ENCODE data around the gene EWSR1.
"Not testable (repeated sequence)": the region's sequence is repeated elsewhere in the genome, so short reads cannot be mapped to it uniquely, and the experiment has no call there.

EWSR1 gene, protein sequence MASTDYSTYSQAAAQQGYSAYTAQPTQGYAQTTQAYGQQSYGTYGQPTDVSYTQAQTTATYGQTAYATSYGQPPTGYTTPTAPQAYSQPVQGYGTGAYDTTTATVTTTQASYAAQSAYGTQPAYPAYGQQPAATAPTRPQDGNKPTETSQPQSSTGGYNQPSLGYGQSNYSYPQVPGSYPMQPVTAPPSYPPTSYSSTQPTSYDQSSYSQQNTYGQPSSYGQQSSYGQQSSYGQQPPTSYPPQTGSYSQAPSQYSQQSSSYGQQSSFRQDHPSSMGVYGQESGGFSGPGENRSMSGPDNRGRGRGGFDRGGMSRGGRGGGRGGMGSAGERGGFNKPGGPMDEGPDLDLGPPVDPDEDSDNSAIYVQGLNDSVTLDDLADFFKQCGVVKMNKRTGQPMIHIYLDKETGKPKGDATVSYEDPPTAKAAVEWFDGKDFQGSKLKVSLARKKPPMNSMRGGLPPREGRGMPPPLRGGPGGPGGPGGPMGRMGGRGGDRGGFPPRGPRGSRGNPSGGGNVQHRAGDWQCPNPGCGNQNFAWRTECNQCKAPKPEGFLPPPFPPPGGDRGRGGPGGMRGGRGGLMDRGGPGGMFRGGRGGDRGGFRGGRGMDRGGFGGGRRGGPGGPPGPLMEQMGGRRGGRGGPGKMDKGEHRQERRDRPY

DNA sequence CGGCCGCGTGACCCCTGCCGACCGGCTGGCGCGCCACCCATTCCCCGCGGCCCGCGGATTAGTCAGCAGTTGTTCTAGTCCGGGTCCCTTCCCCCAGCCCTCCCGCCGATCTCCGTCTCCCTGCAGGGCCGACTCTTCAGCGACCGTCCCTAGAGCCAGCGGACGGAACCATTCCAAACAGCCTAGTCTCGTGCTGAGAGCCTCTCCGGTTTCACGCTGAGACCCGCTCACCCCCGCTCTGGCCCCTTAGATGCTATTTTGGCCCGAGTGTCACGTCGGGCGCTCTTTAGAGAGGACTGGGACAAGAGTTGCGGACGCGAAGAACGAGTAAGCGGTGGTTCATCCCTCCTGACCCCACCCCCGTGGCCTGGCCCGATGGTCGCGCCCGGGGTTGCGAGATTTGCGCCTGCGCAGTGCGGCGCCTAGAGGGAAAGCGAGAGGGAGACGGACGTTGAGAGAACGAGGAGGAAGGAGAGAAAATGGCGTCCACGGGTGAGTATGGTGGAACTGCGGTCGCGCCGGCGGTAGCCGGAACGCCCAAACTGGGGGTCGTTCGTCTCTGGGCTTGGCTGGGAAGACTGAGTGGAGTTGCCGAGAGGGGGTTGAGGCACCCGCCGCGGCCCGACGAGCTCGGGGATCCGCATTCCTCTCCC, at the start of gene EWSR1, which contains the start of gene RHBDD3:
Gene EWSR1, plus strand, starts transcription at position 411 of the 653 bp plus-strand sequence. Its CDS starts 69 bp downstream, at position 480.
Gene RHBDD3, minus strand, starts transcription at position 124 of the 653 bp plus-strand sequence. CDS start 2,355 bp downstream, outside the sequence.
- Histone ChIP-seq H3K36me3 (ENCODE audit: insufficient read depth, low read length) (peaks cover 51% of the 10 kb centered on the region), H3K4me3 (ENCODE audit: low read length) (peak within 1 kb of the TSS; percentile 79), H2AFZ (ENCODE audit: low read depth, low read length) (peak within 1 kb of the TSS; percentile 81), H3K4me1 (ENCODE audit: insufficient read depth, low read length) (peaks cover 53% of the 10 kb centered on the region), H3K27me3 (ENCODE audit: insufficient read depth, low read length) (no peaks in the 10 kb centered on the region), H3K9me3 (ENCODE audit: low read length) (no peaks in the 10 kb centered on the region)

DNA sequence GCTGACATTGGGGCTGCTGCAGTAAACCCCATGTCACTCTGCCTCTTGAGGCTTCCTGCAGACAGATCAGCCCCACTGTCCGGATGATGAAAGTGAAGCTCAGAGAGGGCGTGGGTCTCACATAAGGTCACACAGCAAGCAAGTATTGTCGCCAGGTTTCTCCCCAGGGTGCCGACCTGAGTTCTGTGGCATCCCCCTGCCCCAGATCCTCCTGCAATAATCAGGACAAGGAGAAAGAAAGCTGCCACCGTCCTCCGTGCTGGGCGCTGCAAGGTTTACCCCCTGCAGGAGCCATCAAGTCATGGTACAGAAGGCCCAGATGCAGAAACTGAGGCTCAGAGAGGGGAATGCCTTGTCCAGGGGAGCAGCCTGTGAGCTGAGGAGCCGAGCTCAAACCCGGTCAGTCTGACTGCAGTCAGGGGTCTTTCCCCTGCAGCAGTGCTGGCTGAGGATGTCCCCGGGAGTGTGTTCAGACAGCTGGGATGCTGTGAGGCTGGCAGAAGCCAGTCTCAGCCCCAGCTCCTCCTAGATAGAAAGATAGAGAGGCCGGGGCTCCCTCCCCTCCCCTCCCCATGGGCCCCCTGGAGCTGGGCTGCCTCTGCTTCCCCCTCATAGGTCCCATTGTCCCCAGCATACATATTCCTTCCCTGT, 49.2 kb upstream of the EWSR1 start:
- no peak overlapping the region for H2AFZ ChIP-seq (ENCODE audit: low read depth, low read length)

GRCh38 chr22:29219409-29219782, 48.7 kb upstream of the EWSR1 start:
- H3K4me1 ChIP-seq (ENCODE audit: insufficient read depth, low read length); H3K9me3 ChIP-seq (ENCODE audit: low read length); H2AFZ ChIP-seq (ENCODE audit: low read depth, low read length); H3K36me3 ChIP-seq (ENCODE audit: insufficient read depth, low read length); H3K27me3 ChIP-seq (ENCODE audit: insufficient read depth, low read length); H3K4me3 ChIP-seq (ENCODE audit: low read length): not testable (repeated sequence)

More for the DNA sequence above, 49.2 kb upstream of the EWSR1 start:
- H3K4me3 ChIP-seq (ENCODE audit: low read length): no peak overlapping the region
- H3K9me3 ChIP-seq (ENCODE audit: low read length): no peaks in the 10 kb centered on the region
- no peaks in the 10 kb centered on the region for H3K27me3 ChIP-seq (ENCODE audit: insufficient read depth, low read length)
- H3K36me3 ChIP-seq (ENCODE audit: insufficient read depth, low read length): no peaks in the 10 kb centered on the region
- no peaks in the 10 kb centered on the region for H3K4me1 ChIP-seq (ENCODE audit: insufficient read depth, low read length)

GRCh38 chr22:29219881-29220670, 48.0 kb upstream of the EWSR1 start:
- no peak overlapping the region for H3K4me3 ChIP-seq (ENCODE audit: low read length)
- no peaks in the 10 kb centered on the region for H3K27me3 ChIP-seq (ENCODE audit: insufficient read depth, low read length)
- H3K9me3 ChIP-seq (ENCODE audit: low read length): no peaks in the 10 kb centered on the region
- no peaks in the 10 kb centered on the region for H3K36me3 ChIP-seq (ENCODE audit: insufficient read depth, low read length)
- H3K4me1 ChIP-seq (ENCODE audit: insufficient read depth, low read length): peaks cover 4% of the 10 kb centered on the region
- H2AFZ ChIP-seq (ENCODE audit: low read depth, low read length): no peak overlapping the region

- H3K9me3 ChIP-seq (ENCODE audit: low read length): no peaks in the 10 kb centered on the region
- H3K36me3 ChIP-seq (ENCODE audit: insufficient read depth, low read length): no peaks in the 10 kb centered on the region
- H2AFZ ChIP-seq (ENCODE audit: low read depth, low read length): no peak overlapping the region
- H3K4me3 ChIP-seq (ENCODE audit: low read length): no peak overlapping the region
- H3K4me1 ChIP-seq (ENCODE audit: insufficient read depth, low read length): peaks cover 18% of the 10 kb centered on the region
- no peaks in the 10 kb centered on the region for H3K27me3 ChIP-seq (ENCODE audit: insufficient read depth, low read length)
Observed at GRCh38 chr22:29224121-29224858, 43.8 kb upstream of the EWSR1 start.

DNA sequence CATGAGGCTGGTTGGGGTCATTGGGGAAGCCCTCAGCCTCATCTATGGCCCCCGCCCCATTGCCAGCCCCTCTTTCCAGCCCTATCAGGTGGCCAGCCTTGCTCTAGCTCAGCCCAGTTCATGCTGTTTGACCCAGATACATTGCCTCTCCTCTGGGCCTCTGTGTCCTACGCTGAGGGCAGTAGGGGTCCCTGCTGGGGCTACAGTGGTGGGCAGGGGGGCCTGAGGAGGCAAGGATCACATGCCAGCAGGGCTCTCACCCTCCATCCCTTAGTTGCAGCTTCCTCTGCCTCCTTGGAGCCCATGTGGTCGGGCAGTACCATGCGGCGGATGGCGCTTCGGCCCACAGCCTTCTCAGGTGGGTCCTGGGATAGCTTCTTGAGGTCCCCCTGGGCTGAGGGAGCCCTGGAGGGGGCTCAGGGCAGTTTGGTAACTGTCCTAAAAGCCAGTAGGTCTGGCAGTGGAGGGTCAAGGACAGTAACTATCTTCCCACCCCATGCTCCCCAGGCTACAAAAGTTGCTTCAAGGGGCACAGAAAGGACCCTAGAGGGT, 43.1 kb upstream of the EWSR1 start:
- H3K4me3 ChIP-seq (ENCODE audit: low read length): no peak overlapping the region
- H3K36me3 ChIP-seq (ENCODE audit: insufficient read depth, low read length): no peaks in the 10 kb centered on the region
- H3K27me3 ChIP-seq (ENCODE audit: insufficient read depth, low read length): no peaks in the 10 kb centered on the region
- H2AFZ ChIP-seq (ENCODE audit: low read depth, low read length): no peak overlapping the region
- H3K9me3 ChIP-seq (ENCODE audit: low read length): no peaks in the 10 kb centered on the region
- H3K4me1 ChIP-seq (ENCODE audit: insufficient read depth, low read length): peaks cover 18% of the 10 kb centered on the region

GRCh38 chr22:29225422-29226090, 42.5 kb upstream of the EWSR1 start:
- Histone ChIP-seq H3K36me3 (ENCODE audit: insufficient read depth, low read length) (no peaks in the 10 kb centered on the region), H3K4me3 (ENCODE audit: low read length) (no peak overlapping the region), H3K4me1 (ENCODE audit: insufficient read depth, low read length) (peaks cover 18% of the 10 kb centered on the region), H3K9me3 (ENCODE audit: low read length) (no peaks in the 10 kb centered on the region), H2AFZ (ENCODE audit: low read depth, low read length) (no peak overlapping the region), H3K27me3 (ENCODE audit: insufficient read depth, low read length) (no peaks in the 10 kb centered on the region)

- Histone ChIP-seq H3K36me3 (ENCODE audit: insufficient read depth, low read length) (no peaks in the 10 kb centered on the region), H3K4me1 (ENCODE audit: insufficient read depth, low read length) (peaks cover 18% of the 10 kb centered on the region), H3K27me3 (ENCODE audit: insufficient read depth, low read length) (no peaks in the 10 kb centered on the region), H2AFZ (ENCODE audit: low read depth, low read length) (no peak overlapping the region), H3K4me3 (ENCODE audit: low read length) (no peak overlapping the region), H3K9me3 (ENCODE audit: low read length) (no peaks in the 10 kb centered on the region)
Observed at GRCh38 chr22:29226351-29226981, 41.6 kb upstream of the EWSR1 start.

- H3K4me3 ChIP-seq (ENCODE audit: low read length): no peak overlapping the region
- no peak overlapping the region for H2AFZ ChIP-seq (ENCODE audit: low read depth, low read length)
- peaks cover 4% of the 10 kb centered on the region for H3K9me3 ChIP-seq (ENCODE audit: low read length)
- peaks cover 3% of the 10 kb centered on the region for H3K4me1 ChIP-seq (ENCODE audit: insufficient read depth, low read length)
- no peaks in the 10 kb centered on the region for H3K36me3 ChIP-seq (ENCODE audit: insufficient read depth, low read length)
- H3K27me3 ChIP-seq (ENCODE audit: insufficient read depth, low read length): no peaks in the 10 kb centered on the region
Observed at GRCh38 chr22:29230972-29231875, 36.8 kb upstream of the EWSR1 start.
